AG10803 (cell line): ENCODE results near the gene SAG.

Experiments used
- DNase-seq: peaks from one replicate; pipeline ENCODE4 v3.0.0; 2010; ENCODE audit warnings: low read depth
- H3K4me3 ChIP-seq: 2 replicates; pipeline ENCODE4 v1.5.1; 2011; ENCODE audit warnings: mild to moderate bottlenecking, low read length, control low read depth
- TF ChIP-seq, protein P1 (sequence below): conservative IDR thresholded peaks from 2 replicates; pipeline ENCODE4 v1.5.1; 2011; ENCODE audit warnings: mild to moderate bottlenecking, low read length, control low read depth, inconsistent platforms

Gene SAG

DNA sequence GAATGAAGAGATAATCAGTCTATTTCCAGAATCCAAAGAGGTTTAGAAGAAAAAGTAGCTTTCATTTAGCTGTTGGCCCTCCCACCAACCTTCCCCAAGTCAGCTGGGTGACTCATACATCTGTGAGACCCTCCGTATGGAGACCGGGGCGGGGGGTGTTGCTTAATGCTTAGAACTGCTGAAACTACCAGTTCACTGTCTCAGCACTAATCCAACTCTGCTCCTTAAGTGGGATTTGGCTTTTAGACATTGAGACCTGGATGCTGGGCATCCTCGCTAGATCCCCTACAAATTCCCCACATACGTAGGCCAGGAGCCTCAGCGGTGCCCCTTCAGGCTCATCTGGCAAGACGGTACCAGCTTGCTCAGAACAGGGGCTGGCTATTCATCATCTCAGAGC, at the start of gene SAG:
TSS of gene SAG (plus strand) at position 252 of the 400 bp plus-strand sequence. CDS start 1,374 bp downstream, outside the sequence.
- TF ChIP-seq, protein P1, sequence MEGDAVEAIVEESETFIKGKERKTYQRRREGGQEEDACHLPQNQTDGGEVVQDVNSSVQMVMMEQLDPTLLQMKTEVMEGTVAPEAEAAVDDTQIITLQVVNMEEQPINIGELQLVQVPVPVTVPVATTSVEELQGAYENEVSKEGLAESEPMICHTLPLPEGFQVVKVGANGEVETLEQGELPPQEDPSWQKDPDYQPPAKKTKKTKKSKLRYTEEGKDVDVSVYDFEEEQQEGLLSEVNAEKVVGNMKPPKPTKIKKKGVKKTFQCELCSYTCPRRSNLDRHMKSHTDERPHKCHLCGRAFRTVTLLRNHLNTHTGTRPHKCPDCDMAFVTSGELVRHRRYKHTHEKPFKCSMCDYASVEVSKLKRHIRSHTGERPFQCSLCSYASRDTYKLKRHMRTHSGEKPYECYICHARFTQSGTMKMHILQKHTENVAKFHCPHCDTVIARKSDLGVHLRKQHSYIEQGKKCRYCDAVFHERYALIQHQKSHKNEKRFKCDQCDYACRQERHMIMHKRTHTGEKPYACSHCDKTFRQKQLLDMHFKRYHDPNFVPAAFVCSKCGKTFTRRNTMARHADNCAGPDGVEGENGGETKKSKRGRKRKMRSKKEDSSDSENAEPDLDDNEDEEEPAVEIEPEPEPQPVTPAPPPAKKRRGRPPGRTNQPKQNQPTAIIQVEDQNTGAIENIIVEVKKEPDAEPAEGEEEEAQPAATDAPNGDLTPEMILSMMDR: no peak
- no peak within 1 kb of the TSS for H3K4me3 ChIP-seq
- DNase-seq: no peak

DNA sequence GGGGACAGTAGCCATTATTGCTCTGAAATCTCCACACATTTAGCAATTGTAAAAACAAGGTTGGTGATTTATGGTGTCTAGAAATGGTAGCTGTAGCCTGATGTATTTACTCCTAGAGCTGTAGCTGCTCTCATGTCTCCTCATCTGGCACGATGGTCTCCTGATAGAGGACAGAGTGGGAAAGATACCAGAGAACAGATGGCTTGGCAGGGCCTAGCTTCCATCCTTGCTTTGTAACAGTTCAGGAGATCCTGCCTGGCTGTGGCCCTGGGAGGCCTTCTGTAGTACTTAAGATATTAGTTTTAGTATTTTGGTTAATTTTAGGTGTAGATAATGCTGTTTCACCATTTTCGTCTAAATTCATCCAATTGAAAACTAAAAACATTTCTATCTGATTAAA, 49.4 kb upstream of the SAG start:
- DNase-seq: no peak
- no peak overlapping the region for H3K4me3 ChIP-seq
- TF ChIP-seq, protein P1: no peak

DNA sequence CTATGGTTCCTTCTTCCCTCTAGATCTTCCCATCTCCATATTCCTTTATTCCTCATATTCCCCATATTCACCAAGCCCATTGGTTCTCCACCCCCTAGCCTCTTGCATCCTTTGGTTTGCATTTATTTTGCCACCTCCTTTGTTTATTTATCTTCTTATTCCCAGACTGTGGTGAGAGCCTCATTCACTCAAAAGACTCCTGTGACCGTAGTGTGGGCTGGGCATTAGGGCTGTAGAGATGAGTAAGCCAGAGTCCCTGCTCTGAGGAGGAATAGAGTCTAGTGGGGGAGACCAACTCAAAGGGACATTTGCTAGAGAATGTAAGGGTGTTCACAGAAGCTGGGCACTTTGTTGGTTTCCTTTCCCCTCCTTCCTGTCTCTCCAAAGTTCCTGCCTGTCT, 47.9 kb upstream of the SAG start:
- TF ChIP-seq, protein P1: no peak
- no peak for DNase-seq

DNA sequence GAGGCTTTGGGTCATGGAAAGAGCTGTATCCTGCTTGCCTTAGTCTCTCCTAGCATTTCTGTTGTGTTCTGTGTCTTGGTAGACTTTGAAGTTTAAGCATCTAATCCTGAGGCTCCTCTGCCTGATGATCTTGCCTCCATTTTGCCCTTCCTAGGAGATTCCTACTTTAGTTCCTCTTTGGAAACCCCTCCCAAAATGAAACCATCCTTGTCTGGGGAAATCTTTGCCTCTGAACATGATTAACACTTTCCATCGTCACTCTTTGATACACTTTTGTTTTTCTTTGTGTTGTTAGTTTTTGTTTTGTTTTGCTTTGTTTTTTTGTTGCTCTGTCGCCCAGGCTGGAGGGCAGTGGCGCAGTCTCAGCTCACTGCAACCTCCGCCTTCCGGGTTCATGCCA, 47.0 kb upstream of the SAG start:
- no peak overlapping the region for H3K4me3 ChIP-seq
- TF ChIP-seq, protein P1: no peak
- DNase-seq: no peak

More for the DNA sequence above, 47.9 kb upstream of the SAG start:
- H3K4me3 ChIP-seq: no peak overlapping the region

DNA sequence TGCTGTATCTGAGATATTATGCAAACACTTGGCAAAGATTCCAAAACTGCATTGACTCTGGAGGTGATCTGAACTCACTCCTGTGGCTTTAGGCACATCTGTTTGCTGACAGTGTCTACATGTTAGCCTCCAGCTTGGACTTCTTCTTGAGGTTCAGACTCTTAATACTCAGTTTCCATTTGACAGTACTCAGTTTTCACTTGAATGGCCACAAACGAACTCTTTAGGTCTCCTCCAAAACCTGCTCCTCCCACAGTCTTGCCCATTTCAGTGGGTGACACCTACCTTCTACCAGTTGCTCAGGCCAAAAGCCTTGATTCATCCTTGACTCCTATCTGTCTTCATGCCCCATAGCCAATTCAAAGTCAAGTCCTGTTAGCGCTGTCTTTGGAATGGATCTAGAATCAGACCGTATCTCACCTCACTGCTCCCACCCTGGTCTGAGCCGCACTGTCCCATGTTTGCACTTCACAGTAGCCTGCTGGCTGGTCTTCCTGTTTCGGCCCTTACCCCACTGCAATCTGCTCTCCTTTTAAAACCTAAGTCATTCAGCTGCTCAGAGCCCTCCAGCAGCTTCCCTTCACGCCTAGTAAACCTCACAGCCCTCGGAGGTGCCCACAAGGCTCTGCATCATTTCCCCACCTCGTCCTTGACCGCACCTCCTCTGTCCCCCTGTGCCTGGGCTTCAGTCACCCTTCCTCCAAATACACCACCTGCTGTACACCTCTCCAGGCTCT, 45.6 kb upstream of the SAG start:
- TF ChIP-seq, protein P1: no peak
- no peak for DNase-seq
- no peak overlapping the region for H3K4me3 ChIP-seq

DNA sequence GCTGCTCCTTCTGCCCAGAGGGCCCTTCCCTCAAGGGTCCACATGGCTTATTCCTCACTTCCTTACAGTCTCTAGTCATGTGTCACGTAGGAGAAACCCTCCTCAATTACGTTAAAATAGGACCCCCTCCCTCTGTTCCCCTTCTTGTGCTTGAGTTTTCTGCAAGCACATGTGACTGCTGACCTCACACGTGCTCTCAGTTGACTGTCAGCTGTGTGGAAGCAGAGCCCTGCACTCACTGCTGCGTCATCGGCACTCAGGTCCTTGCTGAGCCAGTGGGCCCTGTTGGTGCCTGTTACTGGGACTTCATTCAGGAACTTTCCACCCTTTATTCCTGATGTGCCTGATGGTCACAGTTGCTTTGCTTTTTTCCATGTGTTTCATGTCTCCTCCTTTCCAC, 45.1 kb upstream of the SAG start:
- TF ChIP-seq, protein P1: no peak
- no peak for DNase-seq
- no peak overlapping the region for H3K4me3 ChIP-seq

DNA sequence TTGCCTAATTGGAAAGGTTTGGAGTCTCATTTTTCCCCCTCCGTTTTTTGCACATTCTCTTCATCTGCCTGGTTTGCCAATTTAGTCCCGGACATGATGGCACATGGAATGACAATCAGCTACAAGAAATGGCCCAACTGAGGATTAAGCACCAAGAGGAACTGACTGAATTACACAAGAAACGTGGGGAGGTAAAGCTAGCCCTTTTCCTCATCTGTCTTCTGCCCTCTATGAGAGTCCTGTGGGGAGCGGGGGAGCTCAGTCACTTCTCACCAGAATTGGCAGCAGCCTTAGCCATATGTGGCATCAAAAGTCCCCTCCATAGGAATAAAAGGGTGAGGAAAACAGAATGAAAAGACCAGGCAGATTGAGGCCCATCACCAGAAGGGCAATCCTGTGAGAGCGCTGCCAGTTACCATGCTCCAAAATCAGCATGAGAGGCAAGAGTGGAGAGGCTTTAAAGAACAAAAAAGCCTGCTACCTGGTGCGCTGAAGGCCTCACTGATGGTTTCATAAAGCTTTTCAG, 44.5 kb upstream of the SAG start:
- TF ChIP-seq, protein P1: no peak
- DNase-seq: no peak
- H3K4me3 ChIP-seq: no peak overlapping the region
